Nephron (organoid): ENCODE measurements around the gene MYLK.

ENCODE experiments used
- H3K27ac Mint-ChIP-seq, 3 experiments: 2 replicates each; pipeline ENCODE4 v1.8.0; 2020; ENCODE audit warnings: mixed read lengths in 3 of 3, mild to moderate bottlenecking in 2 of 3, moderate library complexity in 1 of 3
- H3K27me3 Mint-ChIP-seq: 2 replicates; pipeline ENCODE4 v1.8.0; 2021; ENCODE audit warnings: low read depth, mild to moderate bottlenecking, moderate library complexity, mixed read lengths
- H3K36me3 Mint-ChIP-seq: 2 replicates; pipeline ENCODE4 v1.8.0; 2020; ENCODE audit warnings: low read depth, mixed read lengths
- H3K4me1 Mint-ChIP-seq: 2 replicates; pipeline ENCODE4 v1.8.0; 2020; ENCODE audit warnings: mixed read lengths
- H3K4me3 Mint-ChIP-seq, 3 experiments: 2 replicates each; pipeline ENCODE4 v1.8.0; 2020; ENCODE audit warnings: mild to moderate bottlenecking in 3 of 3, mixed read lengths in 3 of 3, moderate library complexity in 2 of 3
- H3K9me3 Mint-ChIP-seq: 2 replicates; pipeline ENCODE4 v1.8.0; 2020; ENCODE audit warnings: mixed read lengths
- CTCF ChIP-seq, 3 experiments: fragments of 200-600 bp; sonication (generic); IDR thresholded peaks; one replicate each; pipeline ENCODE4 v1.5.0; 2021; ENCODE audit warnings: antibody characterized with exemption in 3 of 3; ENCODE audit not compliant: unreplicated experiment in 3 of 3

MYLK gene

GRCh38 chr3:123634149-123635051 is 249.7 kb downstream of the MYLK start:
- H3K4me1 Mint-ChIP-seq, result peaks cover 57% of the 10 kb centered on the region
- H3K27ac Mint-ChIP-seq, result peak overlapping the region; percentile 96 to 99 (median 98)
- TF ChIP-seq CTCF (IDR thresholded peaks at IDR 0.05; ENCODE audit: unreplicated experiment in 3 of 3), result no peak
- no peaks in the 10 kb centered on the region for H3K27me3 Mint-ChIP-seq
- peaks cover 30% of the 10 kb centered on the region for H3K36me3 Mint-ChIP-seq
- H3K9me3 Mint-ChIP-seq, result no peaks in the 10 kb centered on the region
- peak overlapping the region; percentile 33 to 46 (median 34) for H3K4me3 Mint-ChIP-seq

GRCh38 chr3:123633530-123633929 is 250.6 kb downstream of the MYLK start:
- Mint-ChIP-seq H3K4me1 (peaks cover 52% of the 10 kb centered on the region), H3K27ac (peak overlapping the region; percentile 96 to 99 (median 98))

DNA sequence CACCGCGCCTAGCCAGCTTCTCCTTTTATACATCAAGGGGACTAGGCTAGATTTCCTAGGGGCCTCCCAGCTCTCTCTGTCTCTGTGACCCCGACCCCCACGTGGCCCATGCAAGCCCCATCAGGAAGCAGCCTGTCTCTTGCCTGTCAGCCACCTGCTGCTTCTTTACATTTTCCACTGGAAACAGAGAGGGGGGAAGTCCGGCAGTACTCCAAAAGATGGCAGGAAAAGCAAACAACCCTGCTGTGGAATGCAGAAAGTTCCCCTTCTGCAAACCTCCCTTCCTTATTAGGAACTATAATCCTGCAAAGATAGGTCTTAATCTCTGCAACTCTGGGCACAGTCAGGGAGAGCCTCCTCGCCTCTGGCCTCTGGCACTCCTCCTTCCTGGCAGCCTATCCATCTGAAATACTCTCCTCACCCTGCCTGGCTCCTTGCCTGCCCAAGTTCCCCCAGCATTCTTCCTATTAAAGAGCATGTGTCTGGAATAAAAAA is 251.9 kb downstream of the MYLK start:
- peak overlapping the region; percentile 14 to 38 (median 35) for H3K4me3 Mint-ChIP-seq
- peaks cover 48% of the 10 kb centered on the region for H3K4me1 Mint-ChIP-seq
- H3K27me3 Mint-ChIP-seq, result no peaks in the 10 kb centered on the region
- H3K36me3 Mint-ChIP-seq, result peaks cover 49% of the 10 kb centered on the region
- no peak for TF ChIP-seq CTCF (IDR thresholded peaks at IDR 0.05; ENCODE audit: unreplicated experiment in 3 of 3)
- no peaks in the 10 kb centered on the region for H3K9me3 Mint-ChIP-seq
- peak overlapping the region; percentile 95 to 98 (median 97) for H3K27ac Mint-ChIP-seq

More at GRCh38 chr3:123633530-123633929, 250.6 kb downstream of the MYLK start:
- no peak overlapping the region for H3K4me3 Mint-ChIP-seq
- TF ChIP-seq CTCF (IDR thresholded peaks at IDR 0.05; ENCODE audit: unreplicated experiment in 3 of 3), result no peak
- no peaks in the 10 kb centered on the region for H3K27me3 Mint-ChIP-seq
- H3K9me3 Mint-ChIP-seq, result no peaks in the 10 kb centered on the region
- peaks cover 35% of the 10 kb centered on the region for H3K36me3 Mint-ChIP-seq

GRCh38 chr3:123629747-123630047 is 254.4 kb downstream of the MYLK start:
- Mint-ChIP-seq H3K9me3 (no peaks in the 10 kb centered on the region), H3K4me1 (peaks cover 25% of the 10 kb centered on the region), H3K27me3 (no peaks in the 10 kb centered on the region), H3K36me3 (peaks cover 62% of the 10 kb centered on the region), H3K27ac (no peak overlapping the region), H3K4me3 (no peak overlapping the region)
- no peak for TF ChIP-seq CTCF (IDR thresholded peaks at IDR 0.05; ENCODE audit: unreplicated experiment in 3 of 3)

- H3K36me3 Mint-ChIP-seq, result peaks cover 61% of the 10 kb centered on the region
- no peak for TF ChIP-seq CTCF (IDR thresholded peaks at IDR 0.05; ENCODE audit: unreplicated experiment in 3 of 3)
- no peaks in the 10 kb centered on the region for H3K27me3 Mint-ChIP-seq
- H3K4me3 Mint-ChIP-seq, result no peak overlapping the region
- peaks cover 20% of the 10 kb centered on the region for H3K4me1 Mint-ChIP-seq
- H3K9me3 Mint-ChIP-seq, result no peaks in the 10 kb centered on the region
- H3K27ac Mint-ChIP-seq, result no peak overlapping the region
Observed at GRCh38 chr3:123628996-123629746, 255.0 kb downstream of the MYLK start.
